GM23248 (cell line): ENCODE data around the gene KCNQ1OT1.

Experiments
- EZH2 ChIP-seq: fragments of 200-600 bp; sonication (generic); IDR thresholded peaks from 2 replicates; pipeline ENCODE4 v1.6.1; 2018; ENCODE audit warnings: antibody characterized with exemption, mild to moderate bottlenecking; ENCODE audit not compliant: insufficient read depth, poor library complexity, severe bottlenecking
- EZH2phosphoT487 ChIP-seq: fragments of 200-600 bp; sonication (generic); IDR thresholded peaks from 2 replicates; pipeline ENCODE4 v1.6.1; 2018; ENCODE audit warnings: antibody characterized with exemption, moderate library complexity, mild to moderate bottlenecking, low read depth; ENCODE audit not compliant: insufficient read depth

DNA sequence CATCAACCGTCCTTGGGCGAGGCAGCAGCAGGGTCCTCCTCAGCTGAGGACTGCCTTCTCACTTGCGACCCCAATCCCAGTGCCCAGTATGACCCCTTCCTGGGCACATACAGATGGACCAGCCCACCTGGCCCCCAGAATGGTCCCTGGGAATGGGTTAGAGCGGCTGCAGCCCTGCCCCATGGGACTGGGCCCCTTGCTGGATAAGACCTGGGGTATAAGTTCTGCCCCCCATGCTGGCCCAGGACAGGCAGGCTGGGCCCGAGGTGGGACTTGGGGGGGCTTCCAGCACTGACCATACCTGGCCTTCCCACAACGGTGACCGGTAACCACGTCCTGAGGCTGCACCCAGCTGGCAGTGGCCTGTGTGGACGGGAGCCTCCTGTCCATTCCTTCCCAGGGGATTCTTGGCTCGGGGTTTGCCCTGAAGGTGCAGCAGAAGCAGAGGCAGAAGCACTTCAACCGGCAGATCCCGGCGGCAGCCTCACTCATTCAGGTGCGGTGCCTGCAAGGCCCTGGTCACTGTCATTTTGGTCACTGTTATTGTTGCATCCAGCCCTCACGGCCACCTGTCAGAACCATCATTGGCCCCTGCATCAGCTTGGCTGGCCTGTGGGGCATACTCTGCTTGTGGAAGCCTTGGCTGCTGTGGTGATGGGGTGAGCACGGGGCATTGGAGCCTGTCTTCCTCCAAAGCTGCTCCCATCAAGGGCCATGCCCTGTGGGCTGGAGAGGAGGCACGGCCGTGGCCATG is 114.8 kb downstream of the KCNQ1OT1 start:
- no peak for TF ChIP-seq EZH2phosphoT487
- TF ChIP-seq EZH2: no peak
